ENCODE data around the gene PIM1. TPM values are rescaled to one million over a fixed set of nuclear protein-coding genes. Genes with fewer than 3 reads are reported as not detected.
A peak's percentile ranks its signal among the peaks of the same experiment; 100 is the strongest.

The PIM1 gene
- total and polyA plus RNA-seq, 9 of the 15 experiments (the other 6 are each of a cell fraction or from before 2014, with no cell fraction given) = 19.0 to 789 (median 212) TPM

GRCh38 chr6:37174515-37175331, 4.8 kb downstream of the PIM1 start (continued):
- TF ChIP-seq ZNF316 (IDR thresholded peaks at IDR 0.05) (no peak), ZNF766 (CRISPR knock-in tag; conservative IDR thresholded peaks at IDR 0.05) (no peak; the same call in 1 of the 2 replicates), PRMT5 (CRISPR knock-in tag; IDR thresholded peaks at IDR 0.05) (no peak), SLC30A9 (CRISPR knock-in tag; IDR thresholded peaks at IDR 0.05) (no peak), ASH1L (IDR thresholded peaks at IDR 0.05; ENCODE audit: borderline replicate concordance, low read depth, partially characterized antibody) (no peak), PCBP2 (IDR thresholded peaks at IDR 0.05; ENCODE audit: low read depth, low read length, poor library complexity, severe bottlenecking) (no peak), PHB (CRISPR knock-in tag; IDR thresholded peaks at IDR 0.05) (no peak), ATF2 (CRISPR knock-in tag; IDR thresholded peaks at IDR 0.05) (no peak), NFYB (IDR thresholded peaks at IDR 0.05; ENCODE audit: extremely low read depth, insufficient read length) (no peak), TAF15 (IDR thresholded peaks at IDR 0.05; ENCODE audit: low read depth, low read length) (no peak), MBD2 (IDR thresholded peaks at IDR 0.05; ENCODE audit: borderline replicate concordance, low read depth) (no peak), ARID3A (IDR thresholded peaks at IDR 0.05; ENCODE audit: borderline replicate concordance, low read depth, low read length) (no peak), ZNF778 (CRISPR knock-in tag; IDR thresholded peaks at IDR 0.05) (no peak), ATF3 (IDR thresholded peaks at IDR 0.05) (no peak), ATF3 (CRISPR knock-in tag; conservative IDR thresholded peaks at IDR 0.05) (no peak), TOE1 (IDR thresholded peaks at IDR 0.05; ENCODE audit: borderline replicate concordance) (no peak; the same call in 1 of the 2 replicates), TOE1 (CRISPR knock-in tag; IDR thresholded peaks at IDR 0.05; ENCODE audit: borderline replicate concordance, low read depth) (no peak), PREB (CRISPR knock-in tag; IDR thresholded peaks at IDR 0.05) (no peak), ZBTB33 (CRISPR knock-in tag; IDR thresholded peaks at IDR 0.05) (no peak), DMBX1 (CRISPR knock-in tag; IDR thresholded peaks at IDR 0.05; ENCODE audit: borderline replicate concordance) (peak; percentile 11; the same call in 1 of the 2 replicates)
